DMS114 treated with DMSO at 0.1 percent for 48 hours (cell line): ENCODE results near the gene RAPGEFL1.
"Not testable (repeated sequence)": the region's sequence is repeated elsewhere in the genome, so short reads cannot be mapped to it uniquely, and the experiment has no call there.

Experiments used
- DNase-seq: peaks from one replicate; lab custom pipeline; 2025; ENCODE audit not compliant: unreplicated experiment; lab: John Stamatoyannopoulos, UW

Gene RAPGEFL1

DNA sequence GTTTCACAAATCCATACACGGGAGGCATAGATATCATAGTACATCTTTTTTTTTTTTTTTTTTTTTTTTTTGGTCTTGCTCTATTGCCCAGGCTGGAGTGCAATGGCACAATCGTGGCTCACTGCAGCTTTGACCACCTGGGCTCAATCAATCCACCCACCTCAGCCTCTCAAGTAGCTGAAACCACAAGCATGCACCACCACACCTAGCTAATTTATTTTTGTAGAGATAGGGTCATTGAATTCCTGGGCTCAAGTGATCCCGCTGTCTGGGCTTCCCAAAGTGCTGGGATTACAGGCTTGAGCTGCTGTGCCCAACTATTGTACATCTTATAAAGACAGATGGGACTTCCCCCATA, 3.5 kb upstream of the RAPGEFL1 start:
- DNase-seq = no peak

DNA sequence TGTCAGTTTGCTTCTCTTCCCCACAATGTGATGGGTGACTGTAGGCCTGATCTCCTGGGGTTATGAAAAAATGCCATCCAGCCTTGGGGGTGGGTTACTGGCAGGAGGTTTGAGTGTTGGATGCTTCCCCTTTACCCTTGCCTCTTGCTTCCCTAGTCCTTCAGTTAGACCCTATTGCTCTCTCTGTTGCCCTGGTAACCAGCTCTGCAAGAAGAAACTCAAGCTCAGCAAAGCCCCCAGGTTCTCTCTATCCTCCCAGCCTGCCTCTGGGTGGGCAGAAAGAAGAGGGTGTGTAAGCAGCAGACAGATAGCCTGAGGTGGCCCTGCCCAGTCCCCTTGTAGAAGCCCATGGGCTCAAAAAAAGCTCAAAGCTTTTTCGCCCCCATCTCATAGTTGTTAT, 2.8 kb upstream of the RAPGEFL1 start:
- DNase-seq = no peak

DNA sequence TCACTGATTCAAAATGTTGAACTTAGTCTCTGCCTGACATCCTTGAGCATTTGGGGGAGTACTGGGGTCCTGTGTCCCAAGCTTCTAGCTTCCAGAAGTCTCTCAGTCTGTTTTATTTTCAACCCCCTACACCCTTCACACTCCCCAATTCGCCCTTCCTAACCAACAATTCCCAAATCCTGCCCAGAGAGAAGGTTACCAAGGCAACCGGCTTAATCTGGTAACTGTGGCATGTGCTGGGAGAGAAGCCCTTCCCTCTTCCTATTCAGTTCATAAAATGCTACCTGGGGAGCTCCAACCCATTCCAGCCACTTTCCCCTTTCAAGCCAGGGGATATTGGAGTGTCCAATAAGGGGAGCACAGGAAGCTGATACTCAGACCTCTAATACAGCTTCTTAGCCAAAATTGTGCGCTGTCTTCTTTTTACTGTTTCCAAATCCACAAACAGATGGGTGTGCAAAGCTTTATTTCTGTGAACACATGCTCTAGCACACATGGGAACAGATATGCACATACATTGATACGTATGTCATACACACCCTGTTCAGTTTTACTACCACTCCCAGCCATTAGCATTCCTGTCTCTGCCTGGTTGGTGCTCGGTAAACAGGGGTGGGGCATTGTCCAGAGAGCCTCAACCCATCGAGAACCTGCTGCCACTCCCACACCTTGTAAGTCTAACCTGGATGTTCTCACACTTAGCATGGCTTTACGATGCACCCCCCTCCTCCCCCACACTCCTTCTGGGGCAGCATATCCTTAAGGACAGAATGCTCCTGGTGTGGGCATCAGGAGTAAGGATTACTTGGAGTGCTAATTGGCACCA, 1.1 kb upstream of the RAPGEFL1 start:
- no peak for DNase-seq

DNA sequence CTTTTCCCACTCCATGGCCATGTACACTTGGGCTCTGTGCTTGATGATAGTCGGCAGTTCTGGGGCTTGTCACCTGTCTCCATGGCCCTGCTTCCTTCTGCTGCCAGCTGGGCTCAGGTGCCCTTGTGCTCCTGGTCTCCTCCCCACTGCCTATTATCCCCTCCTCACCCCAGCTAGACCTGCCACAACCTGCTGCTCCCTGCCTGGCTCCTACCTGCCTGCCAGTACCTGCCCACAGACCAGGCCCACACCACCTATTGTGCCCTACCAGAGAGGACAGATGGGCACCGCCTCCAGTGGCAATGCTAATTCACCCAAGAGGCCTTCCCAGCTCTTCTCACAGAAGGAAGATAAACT, 538 bp upstream of the RAPGEFL1 start:
- DNase-seq = no peak

DNA sequence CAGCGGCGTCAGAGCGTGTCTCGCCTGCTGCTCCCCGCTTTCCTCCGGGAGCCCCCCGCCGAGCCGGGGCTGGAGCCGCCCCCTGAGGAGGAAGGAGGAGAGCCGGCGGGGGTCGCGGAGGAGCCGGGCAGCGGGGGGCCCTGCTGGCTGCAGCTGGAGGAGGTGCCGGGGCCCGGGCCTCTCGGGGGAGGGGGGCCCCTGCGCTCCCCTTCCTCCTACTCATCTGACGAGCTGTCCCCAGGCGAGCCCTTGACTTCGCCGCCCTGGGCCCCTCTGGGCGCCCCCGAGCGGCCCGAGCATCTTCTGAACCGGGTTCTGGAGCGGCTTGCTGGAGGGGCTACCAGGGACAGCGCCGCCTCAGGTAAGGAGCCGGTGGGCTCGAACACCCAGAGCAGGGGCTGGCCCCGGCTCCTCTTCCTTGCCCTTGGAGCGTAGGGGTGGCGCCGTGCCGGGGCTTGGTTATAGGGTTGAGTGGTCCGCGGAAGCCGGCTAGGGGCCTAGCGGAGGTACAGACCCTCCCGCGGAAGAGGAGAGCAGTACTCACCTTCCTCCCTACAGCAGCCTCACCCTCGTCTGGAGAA, 841 bp downstream of the RAPGEFL1 start:
- DNase-seq = no peak

DNA sequence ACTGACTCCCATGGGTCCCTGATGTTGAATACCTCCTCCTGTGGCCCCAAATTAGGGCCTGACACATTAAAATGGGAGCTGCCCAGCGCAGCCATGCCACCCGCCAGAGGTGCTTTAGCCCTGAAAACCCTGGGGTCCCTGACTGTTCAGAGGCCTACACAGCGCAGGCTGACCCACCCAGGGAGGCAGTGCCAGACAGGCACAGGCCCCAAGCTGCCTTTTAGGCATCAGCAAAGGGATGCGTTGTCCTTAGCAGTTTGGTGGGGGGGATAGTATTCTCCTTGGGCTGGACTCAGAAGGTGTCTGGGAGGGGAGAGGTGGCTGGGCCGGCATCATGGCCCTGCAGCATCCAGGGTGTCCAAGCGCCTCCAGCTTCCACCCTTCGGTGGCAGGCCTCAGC, 1.4 kb downstream of the RAPGEFL1 start:
- no peak for DNase-seq

DNA sequence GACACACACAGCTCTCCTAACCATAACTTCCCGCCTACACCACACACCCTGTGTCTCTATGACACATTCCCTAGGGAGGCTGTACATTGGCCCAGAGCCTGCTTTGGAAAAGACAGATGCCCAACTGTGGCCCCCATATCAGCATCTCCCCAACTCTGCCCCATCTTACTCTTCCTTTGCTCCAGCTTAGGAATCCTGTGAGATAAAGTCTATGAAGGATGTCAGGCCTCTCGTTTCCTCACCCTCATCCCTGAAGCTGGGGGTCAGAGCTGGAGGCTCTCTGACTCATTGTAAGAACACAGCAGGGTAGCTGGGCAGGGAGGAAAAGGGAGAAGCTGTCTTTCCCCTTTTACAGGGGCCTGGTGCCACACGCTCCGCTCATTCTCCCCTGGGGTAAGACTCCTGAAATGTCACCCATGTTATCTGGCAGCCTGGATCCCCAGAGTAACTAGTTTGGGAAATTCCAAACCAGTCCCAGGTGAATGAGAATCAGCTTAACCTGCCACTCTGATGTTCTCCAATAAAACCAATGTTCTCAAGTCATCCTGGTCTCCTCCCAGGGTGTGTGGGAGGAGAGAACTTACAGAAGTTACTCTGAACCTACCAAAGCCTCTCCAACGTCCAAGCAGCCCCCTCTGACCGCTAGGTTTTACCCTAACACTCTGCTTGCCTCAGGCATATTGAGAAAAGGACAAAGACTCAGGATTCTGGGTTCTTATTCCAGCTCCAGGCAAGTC, 2.8 kb downstream of the RAPGEFL1 start:
- no peak for DNase-seq

DNA sequence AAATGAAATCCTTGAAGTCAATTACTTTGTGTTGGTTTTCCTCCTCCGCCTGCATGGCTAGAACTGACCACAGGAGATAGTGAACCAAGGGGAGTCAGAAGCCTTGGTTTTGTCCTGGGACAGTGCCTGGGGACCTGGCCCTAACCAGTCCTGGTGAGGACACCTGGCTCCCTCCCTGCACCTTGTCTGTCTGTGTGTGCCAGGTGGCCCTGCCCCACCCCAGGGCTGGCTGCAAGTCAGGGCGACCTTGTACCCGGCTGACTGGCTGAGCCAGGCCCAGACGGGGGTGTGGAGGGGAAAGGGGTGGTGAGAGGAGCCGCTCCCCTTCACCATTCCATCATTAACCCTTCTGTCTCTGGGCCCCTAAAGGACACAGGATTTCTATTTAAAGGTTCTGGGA, 3.4 kb downstream of the RAPGEFL1 start:
- DNase-seq = no peak

DNA sequence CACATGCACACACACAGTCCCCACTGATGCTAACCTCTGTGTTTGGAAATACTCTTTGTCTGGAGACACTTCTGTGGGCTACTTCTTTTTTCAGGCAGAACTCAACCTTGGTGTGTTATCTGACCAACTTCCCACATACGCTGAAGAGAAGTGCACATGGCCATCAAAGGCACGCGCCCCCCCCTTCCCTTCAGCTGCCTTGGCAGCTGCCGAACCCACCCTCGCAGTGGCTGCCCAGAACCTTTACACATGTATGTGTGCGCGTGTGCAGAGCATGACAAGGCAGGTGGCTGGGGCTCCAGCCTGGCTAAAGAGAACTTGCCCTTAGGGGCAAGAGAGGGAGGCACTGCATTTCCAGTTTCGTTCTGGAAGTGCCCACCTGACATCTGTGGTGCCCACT, 3.9 kb downstream of the RAPGEFL1 start:
- DNase-seq = no peak

DNA sequence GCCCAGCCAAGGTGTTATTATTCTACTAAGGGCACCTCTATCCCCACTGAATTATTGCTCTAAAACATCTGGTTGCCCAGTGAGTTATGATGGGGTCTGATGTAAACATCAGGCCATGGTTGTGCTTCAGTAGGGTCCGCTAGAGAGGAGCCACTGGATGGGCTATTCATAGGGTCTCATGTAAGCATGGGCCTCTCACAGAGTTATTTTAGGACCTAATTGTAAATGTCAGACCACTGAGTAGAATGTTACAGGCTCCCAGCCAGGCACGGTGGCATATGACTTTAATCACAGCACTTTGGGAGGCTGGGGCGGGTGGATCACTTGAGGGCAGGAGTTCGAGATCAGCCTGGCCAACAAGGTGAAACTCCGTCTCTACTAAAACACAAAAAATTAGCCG, 5.3 kb downstream of the RAPGEFL1 start:
- DNase-seq = no peak

DNA sequence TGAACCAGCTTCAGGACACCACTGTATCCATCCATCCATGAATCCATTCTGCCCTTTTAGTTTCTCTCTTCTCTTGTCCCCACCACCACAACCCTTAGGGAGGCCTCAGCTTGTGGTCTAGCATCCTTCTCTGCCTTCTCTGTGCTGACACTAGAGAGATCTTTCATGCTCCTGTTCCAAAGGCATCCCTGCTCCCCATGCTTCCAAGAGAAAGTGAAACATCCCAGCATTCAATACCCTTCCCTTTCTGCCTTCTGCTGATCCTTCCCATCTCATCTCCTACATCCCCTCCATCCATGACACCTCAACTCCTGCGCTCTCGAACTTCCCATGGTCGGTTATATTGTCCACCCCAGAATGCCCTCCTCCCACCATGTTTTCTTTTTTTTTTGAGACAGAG, 10.0 kb downstream of the RAPGEFL1 start:
- no peak for DNase-seq

DNA sequence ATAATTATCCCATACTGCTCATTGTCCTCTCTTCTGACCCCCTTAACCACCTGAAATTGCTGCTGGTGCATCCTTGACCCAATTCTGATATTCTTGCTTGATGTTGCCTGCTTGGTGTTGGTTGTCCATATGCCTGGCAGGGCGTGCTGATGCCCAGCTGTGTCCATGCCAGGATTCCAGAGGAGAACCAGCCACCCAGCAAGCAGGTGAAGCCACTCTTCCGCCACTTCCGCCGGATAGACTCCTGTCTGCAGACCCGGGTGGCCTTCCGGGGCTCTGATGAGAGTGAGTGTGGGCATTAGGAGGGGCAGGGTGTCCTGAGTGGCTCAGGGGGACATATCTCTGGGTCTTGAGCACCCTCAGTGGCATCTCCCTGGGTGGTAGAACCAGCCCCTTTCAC, 11.4 kb downstream of the RAPGEFL1 start:
- no peak for DNase-seq

DNA sequence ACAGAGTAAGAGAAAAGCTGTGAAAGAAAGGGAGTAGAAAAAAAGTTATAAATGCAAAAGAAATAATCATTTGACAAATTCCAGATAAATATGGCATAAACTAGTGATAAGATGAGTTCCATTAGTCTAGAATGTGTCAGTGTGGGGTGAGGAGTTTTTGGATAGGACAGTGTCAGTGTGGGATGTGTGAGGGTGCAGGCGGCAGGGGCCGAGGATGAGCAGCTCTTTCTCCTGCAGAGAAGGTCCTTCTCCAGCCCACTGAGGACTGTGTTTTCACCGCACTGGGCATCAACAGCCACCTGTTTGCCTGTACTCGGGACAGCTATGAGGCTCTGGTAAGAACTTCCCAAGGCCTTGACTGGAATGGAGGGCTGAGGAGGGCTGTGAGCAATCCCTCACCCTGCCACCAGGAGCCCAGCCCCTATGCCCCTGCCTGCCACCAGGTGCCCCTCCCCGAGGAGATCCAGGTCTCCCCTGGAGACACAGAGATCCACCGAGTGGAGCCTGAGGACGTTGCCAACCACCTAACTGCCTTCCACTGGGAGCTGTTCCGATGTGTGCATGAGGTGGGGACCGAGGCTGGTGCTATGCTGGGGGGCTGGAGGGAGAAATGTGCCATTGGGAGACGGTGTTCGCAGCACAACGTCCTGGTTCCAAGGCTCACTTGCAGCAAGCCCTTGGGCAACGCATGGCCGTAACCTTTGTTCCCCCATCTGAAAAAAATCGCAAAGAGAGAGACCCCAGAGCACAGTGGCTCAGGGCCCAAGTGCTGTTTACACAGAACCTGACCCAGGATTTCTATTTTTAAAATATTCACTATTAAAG, 13.1 kb downstream of the RAPGEFL1 start:
- no peak for DNase-seq

DNA sequence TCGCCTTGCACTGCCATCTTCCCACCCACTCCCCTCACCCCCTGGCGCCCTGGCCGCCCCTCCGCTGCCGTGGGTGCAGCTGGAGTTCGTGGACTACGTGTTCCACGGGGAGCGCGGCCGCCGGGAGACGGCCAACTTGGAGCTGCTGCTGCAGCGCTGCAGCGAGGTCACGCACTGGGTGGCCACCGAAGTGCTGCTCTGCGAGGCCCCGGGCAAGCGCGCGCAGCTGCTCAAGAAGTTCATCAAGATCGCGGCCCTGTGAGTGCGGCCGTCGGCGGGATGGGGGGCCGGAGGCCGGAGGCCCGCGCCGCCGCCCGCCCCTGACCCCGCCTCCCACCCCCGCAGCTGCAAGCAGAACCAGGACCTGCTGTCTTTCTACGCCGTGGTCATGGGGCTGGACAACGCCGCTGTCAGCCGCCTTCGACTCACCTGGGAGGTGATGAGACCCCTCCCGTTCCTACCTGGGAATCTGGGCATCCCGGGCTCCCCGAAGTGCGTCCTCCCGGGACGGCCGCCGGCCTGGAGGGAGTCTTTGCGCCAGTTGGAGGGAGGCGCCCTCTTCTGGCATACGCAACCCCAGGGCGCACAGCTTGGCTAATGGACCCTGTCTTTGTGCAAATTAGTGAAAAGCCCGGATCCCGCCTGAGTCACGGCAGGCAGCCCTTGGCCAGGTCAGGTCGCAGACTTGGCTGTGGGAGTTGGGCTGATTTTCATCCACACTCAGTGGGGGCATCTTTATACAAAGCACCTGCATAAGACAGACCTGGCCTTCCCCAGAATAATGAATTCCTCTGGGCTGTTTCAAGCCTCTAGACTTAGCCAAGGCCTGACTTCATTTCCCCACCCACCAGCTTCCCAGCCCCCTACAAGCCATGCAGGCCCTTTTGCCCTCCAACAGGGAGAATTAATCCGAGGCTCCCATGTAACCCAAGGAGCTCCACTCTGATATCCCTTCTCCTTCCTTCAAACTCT, 14.3 kb downstream of the RAPGEFL1 start:
- peak; percentile 10 for DNase-seq

DNA sequence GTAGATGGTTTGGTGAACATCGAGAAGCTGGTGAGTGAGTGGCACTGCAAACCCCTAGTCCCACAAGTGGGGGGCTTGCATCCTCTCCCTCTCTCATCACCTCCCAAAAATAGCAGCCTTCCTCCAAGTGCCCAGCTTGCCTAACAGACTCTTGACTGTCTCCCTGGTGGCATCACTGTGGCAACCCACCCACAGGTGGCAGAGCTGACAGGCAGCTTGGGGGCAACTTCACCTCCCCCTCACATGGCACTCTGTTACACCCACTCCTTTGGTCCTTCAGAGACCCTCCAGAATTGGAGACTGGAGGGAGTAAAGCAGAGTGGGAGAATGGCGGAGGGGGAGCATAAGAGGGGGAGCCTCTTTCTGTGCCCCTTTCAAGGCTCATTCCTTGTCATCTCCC, 15.7 kb downstream of the RAPGEFL1 start:
- no peak for DNase-seq

DNA sequence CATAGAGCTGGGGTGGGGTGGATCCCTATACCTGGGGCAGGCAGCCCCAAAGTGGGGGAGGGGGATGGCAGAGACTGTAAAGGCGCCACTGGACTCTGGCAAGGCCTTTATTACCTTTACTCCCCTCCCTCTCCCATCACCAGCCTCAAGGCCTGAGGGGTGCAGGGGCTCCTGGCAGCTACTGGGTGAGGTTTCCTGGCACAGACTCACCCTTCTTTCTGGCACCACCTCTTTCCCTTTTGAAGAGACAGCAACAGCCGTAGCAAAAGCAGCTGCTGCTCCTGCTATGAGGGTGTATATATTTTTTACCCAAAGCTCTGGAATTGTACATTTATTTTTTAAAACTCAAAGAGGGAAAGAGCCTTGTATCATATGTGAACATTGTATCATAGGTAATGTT, 17.6 kb downstream of the RAPGEFL1 start:
- no peak for DNase-seq

DNA sequence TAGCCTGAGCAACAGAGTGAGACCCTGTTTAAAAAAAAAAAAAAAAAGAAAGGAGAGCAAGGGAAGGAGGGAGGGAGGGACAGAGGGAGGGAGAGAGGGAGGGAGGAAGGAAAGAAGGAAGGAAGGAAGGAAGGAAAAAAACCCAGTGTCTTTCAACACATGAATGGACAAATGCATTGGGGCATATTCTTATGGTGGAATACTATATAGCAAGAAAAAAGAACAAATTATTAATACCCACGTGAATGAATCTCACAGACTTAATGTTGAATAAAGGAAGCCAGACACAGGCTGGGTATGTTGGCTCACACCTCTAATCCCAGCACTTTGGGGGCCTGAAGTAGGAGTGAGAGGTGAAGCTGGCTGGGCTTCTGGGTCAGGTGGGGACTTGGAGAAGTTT, 20.3 kb downstream of the RAPGEFL1 start:
- no peak for DNase-seq

DNA sequence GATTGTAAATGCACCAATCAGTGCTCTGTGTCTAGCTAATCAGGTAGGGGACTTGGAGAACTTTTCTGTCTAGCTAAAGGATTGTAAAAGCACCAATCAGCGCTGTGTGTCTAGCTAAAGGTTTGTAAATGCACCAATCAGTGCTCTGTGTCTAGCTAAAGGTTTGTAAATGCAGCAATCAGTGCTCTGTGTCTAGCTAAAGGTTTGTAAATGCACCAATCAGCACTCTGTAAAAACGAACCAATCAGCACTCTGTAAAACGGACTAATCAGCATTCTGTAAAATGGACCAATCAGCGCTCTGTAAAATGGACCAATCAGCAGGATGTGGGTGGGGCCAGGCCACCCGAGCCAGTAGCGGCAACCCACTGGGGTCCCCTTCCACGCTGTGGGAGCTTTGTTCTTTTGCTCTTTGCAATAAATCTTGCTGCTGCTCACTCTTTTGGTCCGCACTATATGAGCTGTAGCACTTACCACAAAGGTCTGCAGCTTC, 20.7 kb downstream of the RAPGEFL1 start:
- not testable (repeated sequence) for DNase-seq

DNA sequence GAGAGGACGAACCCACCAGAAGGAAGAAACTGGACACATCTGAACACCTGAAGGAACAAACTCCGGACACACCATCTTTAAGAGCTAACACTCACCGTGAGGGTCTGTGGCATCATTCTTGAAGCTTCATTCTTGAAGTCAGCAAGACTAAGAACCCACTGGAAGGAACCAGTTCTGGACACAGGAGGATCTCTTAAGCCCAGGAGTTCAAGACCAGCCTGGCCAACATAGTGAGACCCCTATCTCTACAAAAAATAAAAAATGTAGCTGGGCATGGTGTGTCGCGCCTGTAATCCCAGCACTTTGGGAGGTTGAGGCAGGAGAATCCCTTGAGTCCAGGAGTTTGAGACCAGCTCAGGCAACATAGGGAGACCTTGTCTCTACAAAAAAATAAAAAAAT, 21.3 kb downstream of the RAPGEFL1 start:
- DNase-seq = no peak

DNA sequence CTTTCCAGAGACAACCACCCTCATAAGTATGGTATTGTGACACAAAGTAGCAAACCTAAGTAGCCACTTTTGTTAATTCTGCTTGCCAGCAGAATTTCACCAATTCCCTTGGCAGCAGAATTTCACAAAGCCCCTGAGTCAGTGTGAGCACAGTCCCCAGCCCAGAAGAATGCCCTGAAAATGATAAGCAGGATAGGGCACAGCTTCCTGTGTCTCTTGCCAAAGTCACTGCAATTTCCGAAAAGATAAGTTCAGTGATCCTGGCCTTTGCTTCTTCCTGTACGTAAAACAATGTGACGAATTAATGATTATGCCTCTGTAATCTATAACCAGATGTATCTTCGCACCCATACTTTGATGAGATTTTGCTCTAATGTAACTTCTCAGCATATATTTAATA, 25.9 kb downstream of the RAPGEFL1 start:
- no peak for DNase-seq
